Body of pancreas (tissue), 4 donors: ENCODE measurements around the gene FOXK1.

Experiments
- CTCF ChIP-seq, 7 experiments: fragments of 450-650 bp in 4 of 7; fragments of 200-600 bp in 3 of 7; sonication (generic) in 3 of 7; IDR thresholded peaks; one replicate each; pipeline ENCODE4 v1.5.1; 2016 to 2019; ENCODE audit warnings: antibody characterized with exemption in 7 of 7
- POLR2A ChIP-seq, 3 donors: fragments of 450-650 bp; IDR thresholded peaks; one replicate each; pipeline ENCODE4 v1.6.1; 2016; ENCODE audit warnings: antibody characterized with exemption in 3 of 3, mild to moderate bottlenecking in 2 of 3

GRCh38 chr7:4738711-4739527, 56.8 kb downstream of the FOXK1 start:
- no peak for TF ChIP-seq CTCF (IDR thresholded peaks at IDR 0.05)
- no peak for TF ChIP-seq POLR2A (IDR thresholded peaks at IDR 0.05)
